Ishikawa (cell line): ENCODE measurements around the gene ACVR1.

Source experiments
- FOXM1 ChIP-seq: IDR thresholded peaks from 2 replicates; pipeline ENCODE4 v1.6.1; 2012; ENCODE audit warnings: low read depth, borderline replicate concordance
- RAD21 ChIP-seq: IDR thresholded peaks from 2 replicates; pipeline ENCODE4 v1.6.1; 2012; ENCODE audit warnings: low read depth

DNA sequence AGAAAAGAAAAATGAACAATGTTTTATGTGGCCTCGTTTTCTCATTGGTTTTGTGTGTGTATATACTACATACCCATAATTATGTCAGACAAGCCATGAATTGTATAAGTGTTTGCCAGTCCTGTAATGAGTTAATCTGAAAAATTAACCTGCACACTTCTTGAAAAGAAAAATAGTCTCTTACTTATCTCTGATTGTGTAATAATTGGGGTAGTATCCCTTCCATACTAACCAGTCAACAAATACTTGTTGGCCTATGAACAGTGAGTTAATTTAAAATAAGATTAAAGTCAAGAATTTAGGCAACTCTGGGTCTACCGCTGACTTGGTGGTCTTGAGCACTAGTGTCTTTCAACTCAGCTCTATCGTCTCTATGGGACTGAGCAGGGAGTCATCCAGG is 48.8 kb downstream of the ACVR1 start:
- TF ChIP-seq FOXM1 = no peak
- TF ChIP-seq RAD21 = no peak
